Anterior cingulate cortex (tissue), 58 donors: ENCODE data around the gene GLIPR1.
"Not testable (repeated sequence)": the region's sequence is repeated elsewhere in the genome, so short reads cannot be mapped to it uniquely, and the experiment has no call there.

Experiments used
- DNase-seq, 58 donors: peaks; one replicate each; lab custom pipeline; 2025; lab: John Stamatoyannopoulos, UW

GLIPR1 gene

GRCh38 chr12:75480469-75480949, at the start of gene GLIPR1:
GLIPR1 (plus strand) TSS chr12:75480755; CDS start chr12:75480881, 126 bp downstream.
- DNase-seq: peak in 47 of 58 donors; percentile 2 to 68 (median 26)

GRCh38 chr12:75432924-75433323, 47.6 kb upstream of the GLIPR1 start:
- DNase-seq: no peak

- DNase-seq: no peak
These were observed 43.0 kb upstream of the GLIPR1 start for GRCh38 chr12:75437564-75437963.

GRCh38 chr12:75438059-75438754, 42.3 kb upstream of the GLIPR1 start:
- DNase-seq: no peak

- no peak for DNase-seq
These were observed 41.5 kb upstream of the GLIPR1 start for GRCh38 chr12:75439048-75439447.

- no peak for DNase-seq
These were observed 40.6 kb upstream of the GLIPR1 start for GRCh38 chr12:75439930-75440329.

GRCh38 chr12:75441687-75442449, 38.7 kb upstream of the GLIPR1 start:
- DNase-seq: not testable (repeated sequence)

- DNase-seq: not testable (repeated sequence)
These were observed 38.1 kb upstream of the GLIPR1 start for GRCh38 chr12:75442454-75442853.

- no peak for DNase-seq
These were observed 36.8 kb upstream of the GLIPR1 start for GRCh38 chr12:75443709-75444108.

GRCh38 chr12:75444429-75445136, 36.0 kb upstream of the GLIPR1 start:
- DNase-seq: no peak

- not testable (repeated sequence) for DNase-seq
These were observed 35.4 kb upstream of the GLIPR1 start for GRCh38 chr12:75445137-75445507.

GRCh38 chr12:75446857-75447256, 33.7 kb upstream of the GLIPR1 start:
- DNase-seq: no peak

GRCh38 chr12:75447691-75448393, 32.7 kb upstream of the GLIPR1 start:
- DNase-seq: no peak

GRCh38 chr12:75452675-75453330, 27.8 kb upstream of the GLIPR1 start:
- no peak for DNase-seq

- DNase-seq: no peak
These were observed 24.7 kb upstream of the GLIPR1 start for GRCh38 chr12:75455839-75456238.

GRCh38 chr12:75457191-75457590, 23.4 kb upstream of the GLIPR1 start:
- DNase-seq: no peak

- not testable (repeated sequence) for DNase-seq
These were observed 22.7 kb upstream of the GLIPR1 start for GRCh38 chr12:75457866-75458265.

- DNase-seq: no peak
These were observed 20.8 kb upstream of the GLIPR1 start for GRCh38 chr12:75459755-75460154.

GRCh38 chr12:75460204-75460603, 20.4 kb upstream of the GLIPR1 start:
- DNase-seq: no peak
